Uterus (tissue), 2 donors: ENCODE results near the gene PDZD8.

Experiments used
- POLR2A ChIP-seq, 2 donors: fragments of 450-650 bp; IDR thresholded peaks; one replicate each; pipeline ENCODE4 v1.6.1; 2016; ENCODE audit warnings: antibody characterized with exemption in 2 of 2, mild to moderate bottlenecking in 1 of 2, moderate library complexity in 1 of 2
- TF ChIP-seq, protein P1 (sequence below), 4 experiments: fragments of 200-600 bp in 2 of 4; fragments of 450-650 bp in 2 of 4; sonication (generic) in 2 of 4; IDR thresholded peaks; one replicate each; pipeline ENCODE4 v1.5.1; 2016 to 2019; ENCODE audit warnings: antibody characterized with exemption in 4 of 4, mild to moderate bottlenecking in 2 of 4, moderate library complexity in 1 of 4

DNA sequence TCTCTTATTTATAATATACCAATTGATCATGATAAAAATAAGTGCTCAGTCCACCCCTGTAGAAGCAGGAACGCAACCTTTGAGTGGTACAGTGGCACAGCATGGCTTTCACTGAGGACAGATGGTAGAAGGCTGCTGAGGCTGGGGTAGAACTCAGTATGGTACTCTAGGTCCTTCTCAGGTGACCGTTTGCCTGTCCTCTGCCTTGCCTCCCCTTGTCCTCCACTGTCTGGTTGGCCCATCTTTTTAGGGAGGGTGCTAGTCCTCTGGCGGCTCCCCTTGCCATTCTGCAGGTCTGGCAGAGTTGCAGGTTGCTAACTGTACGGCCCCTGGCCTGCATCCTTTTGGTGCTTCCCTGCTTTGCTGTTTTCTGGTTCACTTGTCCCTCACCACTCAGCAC lies 107.0 kb downstream of the PDZD8 start:
- no peak for TF ChIP-seq POLR2A (IDR thresholded peaks at IDR 0.05)
- TF ChIP-seq, protein P1, sequence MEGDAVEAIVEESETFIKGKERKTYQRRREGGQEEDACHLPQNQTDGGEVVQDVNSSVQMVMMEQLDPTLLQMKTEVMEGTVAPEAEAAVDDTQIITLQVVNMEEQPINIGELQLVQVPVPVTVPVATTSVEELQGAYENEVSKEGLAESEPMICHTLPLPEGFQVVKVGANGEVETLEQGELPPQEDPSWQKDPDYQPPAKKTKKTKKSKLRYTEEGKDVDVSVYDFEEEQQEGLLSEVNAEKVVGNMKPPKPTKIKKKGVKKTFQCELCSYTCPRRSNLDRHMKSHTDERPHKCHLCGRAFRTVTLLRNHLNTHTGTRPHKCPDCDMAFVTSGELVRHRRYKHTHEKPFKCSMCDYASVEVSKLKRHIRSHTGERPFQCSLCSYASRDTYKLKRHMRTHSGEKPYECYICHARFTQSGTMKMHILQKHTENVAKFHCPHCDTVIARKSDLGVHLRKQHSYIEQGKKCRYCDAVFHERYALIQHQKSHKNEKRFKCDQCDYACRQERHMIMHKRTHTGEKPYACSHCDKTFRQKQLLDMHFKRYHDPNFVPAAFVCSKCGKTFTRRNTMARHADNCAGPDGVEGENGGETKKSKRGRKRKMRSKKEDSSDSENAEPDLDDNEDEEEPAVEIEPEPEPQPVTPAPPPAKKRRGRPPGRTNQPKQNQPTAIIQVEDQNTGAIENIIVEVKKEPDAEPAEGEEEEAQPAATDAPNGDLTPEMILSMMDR (IDR thresholded peaks at IDR 0.05) = no peak
